HUES48 (cell line): ENCODE data around the gene BMF.

Source experiments
- H3K27ac ChIP-seq: one replicate; pipeline ENCODE4 v1.7.0; 2013; ENCODE audit warnings: low read depth, low read length, inconsistent platforms
- H3K27me3 ChIP-seq: 2 replicates; pipeline ENCODE4 v1.6.1; 2013; ENCODE audit warnings: mild to moderate bottlenecking, low read length; ENCODE audit not compliant: control insufficient read depth, insufficient read depth
- H3K36me3 ChIP-seq: 2 replicates; pipeline ENCODE4 v1.6.1; 2013; ENCODE audit warnings: low read length; ENCODE audit not compliant: control insufficient read depth, insufficient read depth
- H3K4me1 ChIP-seq: 2 replicates; pipeline ENCODE4 v1.6.1; 2013; ENCODE audit warnings: mild to moderate bottlenecking, low read length; ENCODE audit not compliant: control insufficient read depth, insufficient read depth
- H3K4me3 ChIP-seq: 2 replicates; pipeline ENCODE4 v1.5.1; 2013; ENCODE audit warnings: mild to moderate bottlenecking, low read depth, low read length
- H3K9ac ChIP-seq: 2 replicates; pipeline ENCODE4 v1.6.1; 2013; ENCODE audit warnings: mild to moderate bottlenecking, low read depth, low read length, moderate library complexity
- H3K9me3 ChIP-seq: 2 replicates; pipeline ENCODE4 v1.6.1; 2013; ENCODE audit warnings: low read length; ENCODE audit not compliant: control insufficient read depth, insufficient read depth

Gene BMF

DNA sequence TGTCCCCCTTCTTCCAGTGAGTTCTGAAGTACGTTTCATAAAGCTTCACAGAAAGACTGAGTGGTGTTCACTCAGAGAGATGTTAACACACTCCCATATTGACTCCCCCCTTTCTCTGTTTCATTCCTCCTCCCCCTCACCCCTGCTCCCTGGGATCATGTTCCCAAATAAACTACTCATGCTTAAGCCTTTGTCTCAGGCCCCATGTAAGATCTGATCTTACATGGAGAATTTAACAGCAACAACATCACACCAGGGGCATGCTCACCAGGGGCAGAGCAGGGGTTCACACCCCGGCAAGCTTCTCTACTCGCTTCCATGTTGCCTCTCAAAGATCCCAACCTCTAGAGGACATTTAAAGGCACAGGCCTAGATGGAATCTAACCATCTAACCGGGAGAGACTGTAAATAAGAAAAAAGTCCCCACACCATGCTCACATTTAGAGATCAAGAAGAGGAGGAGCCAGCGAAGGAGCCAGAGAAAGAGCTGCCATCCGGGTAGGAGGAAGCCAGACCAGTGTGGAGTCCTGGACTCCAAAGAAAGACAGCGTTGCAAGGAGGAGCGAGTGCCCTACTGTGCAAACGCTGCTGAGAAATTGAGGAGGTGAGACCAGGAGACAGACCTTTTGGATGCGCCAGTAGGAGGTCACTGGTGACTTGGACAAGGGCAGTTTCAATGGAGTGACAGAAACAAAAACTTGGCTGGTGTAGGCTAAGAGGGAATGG, 48.3 kb downstream of the BMF start:
- Histone ChIP-seq H3K4me1 (peaks cover 3% of the 10 kb centered on the region; the same call in 1 of the 2 replicates), H3K27ac (no peak overlapping the region), H3K9ac (no peak overlapping the region), H3K36me3 (no peaks in the 10 kb centered on the region), H3K9me3 (no peaks in the 10 kb centered on the region), H3K4me3 (no peak overlapping the region), H3K27me3 (no peaks in the 10 kb centered on the region)

DNA sequence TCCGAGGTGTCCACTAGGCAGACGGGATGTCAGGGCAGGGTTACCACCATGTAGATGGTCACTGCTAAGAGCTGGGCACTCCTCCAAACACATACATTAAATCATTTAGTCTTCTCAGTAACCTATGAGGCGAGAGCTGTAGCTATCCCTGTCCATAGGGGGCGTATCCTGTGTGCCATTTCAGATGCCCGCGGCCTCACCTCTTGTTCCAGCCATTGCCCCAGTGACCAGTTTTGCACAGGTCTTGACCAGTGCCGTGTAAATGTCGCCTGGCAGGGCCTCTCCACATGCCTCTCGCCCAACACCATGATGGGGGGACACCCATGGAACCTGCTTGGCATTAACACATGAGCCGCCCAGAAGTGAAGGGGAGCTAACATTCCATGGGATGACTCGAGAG, 48.9 kb downstream of the BMF start:
- H3K9ac ChIP-seq = no peak overlapping the region
- H3K36me3 ChIP-seq = no peaks in the 10 kb centered on the region
- no peaks in the 10 kb centered on the region for H3K27me3 ChIP-seq
- no peak overlapping the region for H3K4me3 ChIP-seq
- no peak overlapping the region for H3K27ac ChIP-seq
- peaks cover 7% of the 10 kb centered on the region; the same call in 1 of the 2 replicates for H3K4me1 ChIP-seq
- H3K9me3 ChIP-seq = no peaks in the 10 kb centered on the region

DNA sequence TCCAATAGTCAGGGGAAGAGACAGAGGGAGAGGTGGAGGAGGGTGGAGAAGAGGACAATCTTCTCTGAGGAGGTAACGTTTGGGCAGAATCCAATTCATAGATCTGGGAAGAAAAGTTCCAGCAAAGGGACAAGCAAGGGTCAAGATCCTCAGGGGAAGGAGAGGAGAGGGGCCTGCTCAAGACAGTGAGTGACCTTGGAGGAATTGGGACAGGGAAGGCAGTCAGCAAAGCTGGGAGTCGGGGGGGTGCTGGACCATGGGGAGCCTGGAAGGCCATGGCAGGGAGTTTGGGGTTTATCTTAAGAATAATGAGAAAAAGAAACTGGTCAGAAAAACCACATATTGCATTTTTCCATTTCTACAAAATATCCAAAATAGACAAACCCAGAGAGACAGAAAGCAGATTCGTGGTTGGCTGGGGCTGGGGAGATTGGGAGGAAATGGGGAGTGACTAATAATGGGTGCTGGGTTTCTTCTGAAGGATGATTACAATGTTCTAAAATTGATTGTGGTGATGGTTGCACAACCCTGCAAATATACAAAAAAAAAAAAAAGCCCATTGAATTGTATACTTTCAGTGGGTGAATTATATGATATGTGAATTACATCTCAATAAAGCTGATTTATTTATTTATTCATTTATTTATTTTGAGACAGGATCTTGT, 50.1 kb downstream of the BMF start:
- no peaks in the 10 kb centered on the region for H3K36me3 ChIP-seq
- H3K27ac ChIP-seq = no peak overlapping the region
- H3K4me1 ChIP-seq = 0 out of 2 replicates have a peak, but pooled peaks cover 4% of the 10 kb centered on the region
- no peak overlapping the region for H3K9ac ChIP-seq
- H3K27me3 ChIP-seq = no peaks in the 10 kb centered on the region
- no peaks in the 10 kb centered on the region for H3K9me3 ChIP-seq
- H3K4me3 ChIP-seq = no peak overlapping the region

DNA sequence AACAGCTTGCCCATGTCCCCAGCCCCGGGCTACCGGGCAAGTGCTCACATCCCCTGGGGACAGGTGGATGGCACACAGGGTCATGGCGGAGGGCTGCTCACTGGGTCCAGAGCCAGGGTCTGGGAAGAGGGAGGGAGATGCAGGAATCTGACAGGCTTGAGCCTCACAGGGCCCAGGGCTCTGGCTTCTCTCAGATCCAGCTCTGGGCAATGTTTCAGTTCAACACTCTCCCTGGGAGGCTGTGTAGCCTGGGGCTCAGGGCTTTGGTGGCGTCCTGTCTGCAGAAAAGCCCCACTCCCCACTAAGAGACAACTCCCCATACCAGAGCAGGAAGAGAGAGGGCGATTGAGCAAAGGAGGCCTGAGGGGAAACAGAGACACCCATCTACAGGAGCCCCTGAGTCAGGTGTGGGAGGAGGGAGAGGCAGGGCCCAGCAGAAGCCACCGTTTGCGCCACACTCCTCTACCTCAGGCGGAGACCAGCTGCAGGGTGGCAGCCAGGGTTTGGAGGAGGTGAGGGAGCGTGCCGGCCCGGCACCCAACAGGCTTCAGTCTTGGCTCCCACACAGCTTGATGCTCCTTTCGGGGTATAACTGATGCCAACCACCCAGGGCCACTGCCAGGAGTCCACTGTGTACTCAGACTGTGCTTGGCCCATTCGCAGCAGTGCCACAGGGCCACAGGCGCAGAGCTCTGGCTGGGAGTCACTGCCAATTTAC, 52.9 kb downstream of the BMF start:
- Histone ChIP-seq H3K4me3 (no peak overlapping the region), H3K27ac (no peak overlapping the region), H3K36me3 (no peaks in the 10 kb centered on the region), H3K9ac (no peak overlapping the region), H3K9me3 (no peaks in the 10 kb centered on the region), H3K4me1 (peaks cover 17% of the 10 kb centered on the region), H3K27me3 (no peaks in the 10 kb centered on the region)

DNA sequence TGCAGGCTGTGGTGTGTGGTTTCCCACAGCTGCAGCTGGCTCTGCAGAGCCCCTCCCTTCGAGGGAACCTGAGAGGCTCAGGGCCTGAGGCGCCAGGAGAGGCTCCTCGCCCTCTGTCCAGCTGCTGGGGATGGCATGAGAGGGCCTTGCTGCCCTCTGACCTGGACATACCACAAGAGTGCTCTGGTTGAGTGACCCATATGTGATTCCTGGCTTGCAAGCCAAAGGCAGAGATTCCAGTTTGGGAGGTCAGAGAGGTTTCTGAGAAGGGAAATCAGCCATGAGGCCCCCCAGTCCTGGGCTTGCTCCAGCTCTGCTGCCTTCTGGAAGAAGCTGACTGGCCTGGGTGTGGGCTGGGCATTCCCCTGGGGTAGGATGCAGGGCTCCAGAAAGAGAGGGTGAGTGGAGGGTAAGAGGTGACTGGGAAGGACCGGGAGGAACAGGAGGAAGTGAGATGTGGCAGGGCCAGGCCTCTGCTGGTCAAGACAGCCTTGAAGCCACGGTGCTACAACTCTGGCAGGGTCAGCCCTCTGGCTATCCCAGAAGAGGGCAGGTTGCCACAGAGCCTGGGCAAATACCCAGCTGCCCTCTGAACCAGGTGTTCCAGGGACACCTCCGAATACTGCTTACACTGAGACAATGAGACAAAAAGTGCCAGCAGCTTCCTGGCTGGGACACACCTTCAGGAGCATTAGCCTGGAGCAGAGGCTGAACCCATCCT, 53.7 kb downstream of the BMF start:
- no peak overlapping the region for H3K27ac ChIP-seq

DNA sequence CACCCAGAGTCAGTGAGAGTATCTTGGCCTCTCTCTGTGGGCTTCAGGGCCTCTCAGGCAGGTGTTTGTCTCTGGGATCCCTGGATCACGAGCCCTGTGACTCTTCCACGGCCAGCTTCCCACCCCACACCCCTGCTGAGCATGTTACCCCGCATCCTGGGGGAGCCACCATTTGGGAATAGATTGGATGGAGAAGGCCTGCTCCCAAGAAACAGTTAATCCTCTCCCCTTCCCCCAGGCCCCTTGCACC, 54.1 kb downstream of the BMF start:
- no peaks in the 10 kb centered on the region for H3K36me3 ChIP-seq
- no peaks in the 10 kb centered on the region for H3K9me3 ChIP-seq
- no peaks in the 10 kb centered on the region for H3K27me3 ChIP-seq
- H3K4me3 ChIP-seq = no peak overlapping the region
- H3K9ac ChIP-seq = no peak overlapping the region
- peaks cover 17% of the 10 kb centered on the region for H3K4me1 ChIP-seq
- H3K27ac ChIP-seq = no peak overlapping the region

More for the DNA sequence above, 53.7 kb downstream of the BMF start:
- Histone ChIP-seq H3K4me3 (no peak overlapping the region), H3K9me3 (no peaks in the 10 kb centered on the region), H3K9ac (no peak overlapping the region), H3K27me3 (no peaks in the 10 kb centered on the region), H3K36me3 (no peaks in the 10 kb centered on the region), H3K4me1 (peaks cover 17% of the 10 kb centered on the region)

DNA sequence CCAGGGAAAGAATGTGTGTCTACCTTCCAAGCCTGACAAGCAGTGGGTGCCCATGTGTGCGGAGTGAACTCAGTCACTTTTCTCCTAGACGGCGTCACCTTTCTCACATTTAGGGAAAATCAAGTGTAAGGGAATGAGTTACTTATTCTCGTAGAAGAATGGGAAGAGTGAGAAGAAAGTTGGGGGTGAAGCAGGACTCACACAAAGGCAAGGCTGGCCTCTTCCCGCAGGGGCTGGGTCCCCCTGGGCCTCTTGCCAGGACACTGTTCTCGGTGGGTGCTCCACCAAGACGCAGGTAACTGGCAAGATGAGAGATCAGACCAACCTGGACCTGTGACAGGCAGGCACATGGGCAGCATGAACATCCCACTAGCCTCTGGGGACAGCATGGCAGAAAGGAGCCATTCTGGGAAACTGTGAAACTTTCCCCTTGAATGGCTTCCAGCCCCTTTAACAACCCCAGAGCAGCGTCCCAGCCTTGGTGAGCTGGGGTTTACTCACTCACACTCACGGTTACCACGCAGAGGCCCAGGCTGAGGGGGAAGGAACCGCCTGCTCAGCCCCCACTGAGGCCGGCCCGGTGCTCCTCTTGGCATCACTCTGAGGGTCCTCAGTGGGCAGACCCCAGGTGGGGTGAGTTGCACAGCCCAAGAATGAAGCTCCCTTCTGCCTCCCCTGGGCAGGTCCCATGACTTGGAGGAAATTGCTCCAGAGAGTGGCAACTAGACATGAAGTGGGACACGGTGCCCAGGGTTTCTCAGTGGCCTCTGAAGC, 54.7 kb downstream of the BMF start:
- H3K9ac ChIP-seq = no peak overlapping the region
- no peak overlapping the region for H3K27ac ChIP-seq
- no peaks in the 10 kb centered on the region for H3K36me3 ChIP-seq
- no peaks in the 10 kb centered on the region for H3K9me3 ChIP-seq
- no peaks in the 10 kb centered on the region for H3K27me3 ChIP-seq
- H3K4me3 ChIP-seq = no peak overlapping the region
- H3K4me1 ChIP-seq = peaks cover 17% of the 10 kb centered on the region

DNA sequence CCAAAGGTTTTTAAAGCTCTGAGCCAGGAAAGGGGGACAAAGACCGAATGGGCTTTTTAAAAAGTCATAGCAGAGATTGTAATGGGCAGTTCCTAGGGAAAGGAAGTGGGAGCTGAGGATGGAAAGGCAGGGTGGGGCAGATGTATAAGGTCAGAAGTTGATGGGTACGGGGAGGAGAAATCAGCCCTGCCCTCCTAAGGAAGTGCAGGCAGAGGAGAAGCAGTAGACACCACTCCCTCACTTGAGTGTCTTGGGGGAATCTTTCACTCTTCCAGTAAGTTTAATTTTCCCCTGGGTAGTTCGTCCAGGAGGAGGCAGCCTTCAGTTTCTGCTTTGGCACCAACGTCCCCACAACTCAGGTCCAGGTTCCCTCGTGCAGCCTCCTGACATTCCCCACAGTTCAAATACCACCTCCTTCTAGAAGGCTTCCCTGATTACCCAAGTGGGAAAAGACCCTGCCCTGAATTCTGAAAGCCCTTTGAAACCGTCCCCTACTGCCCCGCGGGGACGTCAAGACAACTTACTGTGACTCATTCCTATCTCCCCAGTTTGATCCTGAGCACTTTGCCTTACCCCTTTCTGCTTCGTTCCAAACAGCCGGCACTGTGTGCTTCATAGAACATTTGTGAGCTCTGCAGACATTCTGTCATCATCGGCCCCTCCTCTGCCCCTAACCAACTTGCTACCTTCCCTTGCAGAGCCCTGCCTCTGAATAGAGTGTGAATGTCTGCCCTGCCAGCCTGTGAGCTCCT, 55.4 kb downstream of the BMF start:
- no peaks in the 10 kb centered on the region for H3K36me3 ChIP-seq
- no peak overlapping the region for H3K27ac ChIP-seq
- no peak overlapping the region for H3K4me3 ChIP-seq
- no peak overlapping the region for H3K9ac ChIP-seq
- H3K27me3 ChIP-seq = no peaks in the 10 kb centered on the region
- peaks cover 17% of the 10 kb centered on the region for H3K4me1 ChIP-seq
- no peaks in the 10 kb centered on the region for H3K9me3 ChIP-seq

DNA sequence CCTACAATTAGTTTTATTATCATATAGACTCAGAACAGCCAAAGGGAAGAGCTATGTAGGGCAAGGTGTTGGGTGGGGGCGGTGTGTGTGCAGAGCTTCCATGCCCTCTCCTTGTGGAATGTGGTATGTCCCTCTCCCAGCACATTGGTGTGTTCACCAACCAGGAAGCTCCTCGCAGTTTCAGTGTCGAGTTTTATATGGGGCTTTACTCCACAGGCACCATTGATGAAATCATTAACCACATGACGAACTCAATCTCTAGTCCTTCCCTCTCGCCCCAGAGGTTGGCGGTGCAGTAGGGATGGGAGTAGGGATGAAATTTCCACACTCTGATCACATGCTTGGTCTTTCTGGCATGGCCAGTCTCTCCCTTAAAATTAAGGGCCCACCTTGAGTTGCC, 56.1 kb downstream of the BMF start:
- Histone ChIP-seq H3K36me3 (no peaks in the 10 kb centered on the region), H3K9me3 (no peaks in the 10 kb centered on the region), H3K4me1 (peaks cover 19% of the 10 kb centered on the region), H3K4me3 (no peak overlapping the region), H3K27ac (no peak overlapping the region), H3K27me3 (no peaks in the 10 kb centered on the region), H3K9ac (no peak overlapping the region)
